Stimulated activated naive CD8-positive, alpha-beta T cell treated with anti-CD3 and anti-CD28 coated beads, Interleukin-15, Interleukin-2, amounts not matched to agents 100 U/mL and 50 U/mL, for 24 hours (primary cell): ENCODE measurements around the gene OR1E1.
"Not testable (repeated sequence)": the region's sequence is repeated elsewhere in the genome, so short reads cannot be mapped to it uniquely, and the experiment has no call there.

ENCODE experiments used
- ATAC-seq: fragments of 150-1000 bp; cut with Tn5 transposase; one replicate; pipeline ENCODE4 v1.10.0; 2021
- DNase-seq: peaks from one replicate; pipeline ENCODE4 v3.0.0; 2021

OR1E1 gene, protein sequence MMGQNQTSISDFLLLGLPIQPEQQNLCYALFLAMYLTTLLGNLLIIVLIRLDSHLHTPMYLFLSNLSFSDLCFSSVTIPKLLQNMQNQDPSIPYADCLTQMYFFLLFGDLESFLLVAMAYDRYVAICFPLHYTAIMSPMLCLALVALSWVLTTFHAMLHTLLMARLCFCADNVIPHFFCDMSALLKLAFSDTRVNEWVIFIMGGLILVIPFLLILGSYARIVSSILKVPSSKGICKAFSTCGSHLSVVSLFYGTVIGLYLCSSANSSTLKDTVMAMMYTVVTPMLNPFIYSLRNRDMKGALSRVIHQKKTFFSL

DNA sequence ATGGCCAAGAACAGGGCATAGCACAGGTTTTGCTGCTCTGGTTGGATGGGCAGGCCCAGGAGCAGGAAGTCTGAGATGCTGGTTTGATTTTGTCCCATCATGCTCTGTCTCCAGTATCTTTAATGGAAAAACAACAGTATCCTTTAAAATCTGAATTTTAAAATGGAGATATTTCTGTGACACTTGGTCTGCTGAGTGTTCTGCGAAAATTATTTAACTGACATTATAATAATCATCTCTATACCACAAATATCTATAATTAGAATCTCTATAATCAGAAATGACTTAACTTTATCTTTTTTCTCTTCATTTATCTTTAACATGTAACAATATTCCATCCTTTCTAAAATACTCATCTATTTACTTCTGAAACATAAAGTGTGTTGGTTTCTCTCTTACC is at the start of gene OR1E1:
Gene OR1E1 (minus strand): TSS at position 101 of the 400 bp plus-strand sequence. CDS start 0 bp downstream, at position 101.
- DNase-seq, result no peak
- ATAC-seq, result no peak

DNA sequence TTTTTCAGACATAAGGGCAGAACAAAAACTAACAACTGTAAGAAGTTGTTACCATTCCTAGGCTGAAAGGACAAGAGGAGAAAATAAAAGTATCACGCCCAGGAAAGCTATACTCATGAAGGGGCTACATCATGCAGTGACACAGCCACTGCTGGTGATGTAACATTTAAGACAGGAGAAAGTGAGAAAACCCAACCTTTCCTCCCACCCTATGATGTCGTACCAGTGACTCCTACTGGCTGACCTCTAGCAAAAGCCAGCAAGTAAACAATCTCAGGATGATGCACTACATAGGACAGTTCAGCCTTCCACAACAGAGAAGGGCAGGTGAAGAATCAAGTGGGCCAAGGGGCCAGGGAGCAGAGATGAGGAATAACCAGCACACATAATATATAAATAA is 49.4 kb upstream of the OR1E1 start:
- no peak for ATAC-seq
- no peak for DNase-seq

DNA sequence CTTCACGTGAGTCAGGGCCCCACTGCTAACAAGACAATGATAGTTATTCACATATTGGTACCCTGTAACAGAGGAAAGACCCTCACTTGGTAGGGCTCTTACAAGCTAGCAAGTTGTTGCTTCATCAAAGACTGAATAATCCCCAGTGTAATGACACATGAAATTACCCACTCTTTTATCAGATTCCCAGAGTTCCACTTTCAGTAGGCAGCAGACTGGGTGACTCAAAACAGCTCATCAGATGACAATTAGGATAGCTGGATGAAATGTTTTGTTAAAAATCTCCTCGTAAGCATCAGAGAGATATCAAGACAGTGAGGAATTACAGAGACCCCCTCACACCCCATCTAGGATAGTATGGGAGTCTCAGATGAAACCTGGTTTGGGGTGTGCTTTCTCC is 42.2 kb upstream of the OR1E1 start:
- no peak for ATAC-seq

DNA sequence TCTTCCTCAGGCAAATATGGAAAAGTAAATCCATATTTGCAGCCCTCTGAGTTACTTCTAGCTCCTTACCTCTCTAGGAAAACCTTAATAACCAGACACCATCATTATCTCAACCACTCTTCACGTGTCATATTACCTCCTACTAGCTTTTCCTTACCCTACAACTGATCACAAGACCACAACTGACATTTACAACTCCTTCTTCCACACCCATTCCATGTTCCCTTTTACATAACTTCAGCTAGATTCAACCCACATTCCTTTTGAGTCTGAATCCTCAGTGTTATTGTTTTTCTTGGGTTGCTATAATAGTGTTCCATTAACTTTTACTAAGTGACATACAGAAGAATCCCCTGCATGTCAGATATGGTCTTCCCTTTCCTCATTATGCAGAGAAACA is 40.2 kb upstream of the OR1E1 start:
- DNase-seq, result no peak
- no peak for ATAC-seq

More for the DNA sequence above, 42.2 kb upstream of the OR1E1 start:
- no peak for DNase-seq

DNA sequence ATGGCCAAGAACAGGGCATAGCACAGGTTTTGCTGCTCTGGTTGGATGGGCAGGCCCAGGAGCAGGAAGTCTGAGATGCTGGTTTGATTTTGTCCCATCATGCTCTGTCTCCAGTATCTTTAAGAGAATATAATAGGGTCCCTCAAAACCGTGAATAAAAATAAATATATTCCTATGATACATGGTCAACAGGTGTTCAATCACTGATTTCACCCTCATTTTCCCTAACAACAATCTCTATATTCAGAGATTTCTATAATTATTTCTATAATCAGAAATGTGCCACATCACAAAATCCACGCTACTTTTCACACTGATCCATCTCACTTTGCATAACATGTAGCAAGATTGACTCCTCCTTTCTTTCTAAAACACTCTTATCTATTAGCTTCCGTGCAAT is 35.5 kb upstream of the OR1E1 start, which contains the start of gene OR1E2:
Gene OR1E2 (minus strand): TSS at position 101 of the 400 bp plus-strand sequence. CDS start 0 bp downstream, at position 101.
- DNase-seq (no peak), ATAC-seq (no peak)

DNA sequence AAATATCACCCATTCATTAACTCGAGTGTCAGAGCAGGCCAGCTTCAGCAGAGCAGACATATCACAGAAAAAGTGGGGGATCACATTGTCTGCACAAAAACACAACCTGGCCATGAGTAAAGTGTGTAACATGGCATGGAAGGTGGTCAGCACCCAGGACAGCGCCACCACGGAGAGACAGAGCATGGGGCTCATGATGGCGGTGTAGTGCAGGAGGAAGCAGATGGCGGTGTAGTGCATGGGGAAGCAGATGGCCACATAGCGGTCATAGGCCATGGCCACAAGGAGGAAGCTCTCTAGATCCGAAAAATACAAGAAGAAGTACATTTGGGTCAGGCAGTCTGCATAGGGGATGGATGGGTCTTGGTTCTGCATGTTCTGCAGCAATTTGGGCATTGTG is 35.0 kb upstream of the OR1E1 start:
- DNase-seq, result peak; percentile 16
- ATAC-seq, result not testable (repeated sequence)

DNA sequence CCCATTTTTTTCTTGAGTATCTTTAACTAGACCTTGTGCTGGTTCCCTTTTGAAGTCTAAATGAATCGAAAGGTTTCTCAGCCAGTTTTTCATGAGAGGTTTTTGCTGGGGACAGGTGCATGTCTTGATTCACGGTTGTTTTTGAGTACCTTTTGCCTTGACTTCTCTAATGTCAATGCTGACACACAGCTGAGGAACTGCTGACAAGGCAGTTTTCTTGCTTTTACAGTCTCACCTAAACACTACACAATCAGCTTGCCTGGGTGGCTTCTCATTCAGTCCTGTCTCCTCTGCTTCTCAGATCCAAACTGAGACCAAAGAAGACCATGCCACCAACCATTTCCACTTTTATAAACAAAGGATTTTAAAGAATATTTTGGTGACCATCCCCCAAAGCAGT is 20.0 kb upstream of the OR1E1 start:
- no peak for ATAC-seq
- DNase-seq, result no peak

DNA sequence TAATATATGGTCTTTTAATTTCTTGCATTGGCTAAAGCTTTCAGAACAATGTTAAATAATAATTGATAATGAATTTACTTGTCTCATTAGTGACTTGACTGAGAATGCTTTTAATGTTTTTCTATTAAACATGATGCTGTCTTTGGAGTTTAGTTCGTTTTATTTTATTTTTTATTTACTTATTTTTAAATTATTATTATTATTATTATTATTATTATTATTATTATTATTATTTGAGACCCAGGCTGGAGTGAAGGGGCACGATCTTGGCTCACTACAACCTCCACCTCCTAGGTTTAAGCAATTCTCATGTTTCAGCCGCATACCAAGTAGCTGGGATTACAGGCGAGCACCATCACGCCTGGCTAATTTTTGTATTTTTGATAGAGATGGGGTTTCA is 17.4 kb upstream of the OR1E1 start:
- ATAC-seq (no peak), DNase-seq (no peak)

DNA sequence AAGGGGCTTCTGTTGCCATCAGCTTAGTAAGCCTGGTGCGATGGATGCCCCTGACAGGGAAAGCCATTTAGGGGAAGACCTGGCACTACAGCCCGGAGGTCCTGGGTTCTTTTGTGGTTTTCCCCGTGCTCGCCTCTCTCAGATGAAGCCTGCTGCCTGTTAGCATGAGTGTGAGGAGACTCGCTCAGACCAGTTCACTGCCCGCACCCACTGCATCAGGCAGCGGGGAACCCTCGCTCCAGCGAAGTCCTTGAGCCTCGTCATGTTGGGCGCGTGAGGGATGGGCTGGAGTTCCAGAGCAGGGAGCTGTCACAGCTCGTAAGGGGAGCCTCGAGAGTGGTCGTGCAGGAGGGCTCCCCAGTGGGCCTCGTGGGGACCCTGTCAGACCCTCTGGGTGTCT is 14.0 kb upstream of the OR1E1 start:
- ATAC-seq, DNase-seq: not testable (repeated sequence)

DNA sequence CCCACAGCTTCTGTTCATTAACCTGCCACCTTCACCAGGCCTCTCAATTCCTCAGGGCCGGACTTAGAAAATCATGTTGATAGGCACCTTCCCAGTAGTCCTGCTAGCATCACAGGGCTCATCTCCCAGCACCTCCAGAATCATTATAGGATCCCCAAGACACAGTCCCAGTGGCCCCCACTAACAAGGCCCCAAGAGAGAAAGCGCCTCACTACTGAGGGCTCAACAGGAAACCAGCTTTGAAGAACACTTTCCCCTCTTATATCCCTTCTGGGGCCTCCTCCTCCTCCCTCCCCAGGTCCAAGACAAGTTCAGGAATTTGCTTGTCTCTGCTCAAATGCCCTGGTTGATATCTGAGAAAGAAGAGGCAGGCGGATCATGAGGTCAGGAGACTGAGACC is 12.9 kb upstream of the OR1E1 start, which contains the start of gene OR3A3:
Gene OR3A3 (plus strand): TSS at position 301 of the 400 bp plus-strand sequence.
- ATAC-seq (no peak), DNase-seq (no peak)

DNA sequence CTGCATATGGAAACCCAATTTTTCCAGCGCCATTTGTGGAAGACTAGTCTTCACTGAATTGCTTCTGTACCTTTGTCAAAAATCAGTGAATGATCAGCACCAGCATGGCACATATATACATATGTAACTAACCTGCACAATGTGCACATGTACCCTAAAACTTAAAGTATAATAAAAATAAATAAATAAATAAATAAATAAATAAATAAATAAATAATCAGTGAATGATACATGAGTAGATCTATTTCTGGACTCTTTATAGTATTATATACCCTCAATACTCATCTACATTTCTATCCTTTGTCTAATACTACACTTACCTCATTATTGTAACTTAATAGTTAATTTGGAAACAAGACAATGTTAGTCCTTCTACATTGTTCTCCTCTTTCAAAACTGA is 5.6 kb upstream of the OR1E1 start:
- not testable (repeated sequence) for DNase-seq, ATAC-seq

DNA sequence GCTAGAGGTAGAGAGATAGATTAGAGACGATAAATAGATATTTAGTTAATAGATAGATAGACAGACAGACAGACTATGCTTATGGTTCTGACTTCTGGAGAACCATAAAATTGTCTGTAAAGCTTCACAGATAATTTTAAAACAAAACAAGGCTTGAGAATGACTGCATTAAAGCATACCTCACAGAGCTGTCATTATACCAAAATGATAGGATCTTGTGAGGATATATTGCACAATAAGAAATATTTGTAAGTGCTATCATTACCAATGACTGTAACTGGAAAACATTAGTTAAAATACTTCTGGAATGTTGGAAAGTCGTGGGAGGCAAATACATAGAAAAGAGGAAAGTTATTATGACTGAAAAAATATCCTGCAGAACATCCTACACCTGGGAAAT is 3.6 kb upstream of the OR1E1 start:
- ATAC-seq (no peak), DNase-seq (no peak)

DNA sequence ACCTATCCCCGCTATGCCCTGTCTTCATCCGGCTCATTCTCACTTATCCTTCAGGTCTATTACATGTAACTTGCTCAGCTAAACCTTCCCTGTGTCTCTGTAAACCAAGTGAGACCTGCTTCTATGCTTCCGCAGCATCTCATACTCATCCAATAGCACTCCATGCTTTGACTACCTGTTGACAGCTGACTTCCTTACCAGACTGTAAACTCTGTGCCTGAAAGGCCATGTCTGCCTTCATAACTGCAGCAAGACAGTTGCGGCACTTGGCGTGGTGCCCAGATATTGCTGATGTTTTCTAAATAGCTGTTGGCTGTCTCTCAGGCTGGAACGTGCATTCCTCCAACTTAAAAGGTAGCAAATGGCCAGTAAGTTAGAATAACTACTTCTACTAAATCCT is 1.8 kb upstream of the OR1E1 start:
- ATAC-seq, result no peak
- no peak for DNase-seq

DNA sequence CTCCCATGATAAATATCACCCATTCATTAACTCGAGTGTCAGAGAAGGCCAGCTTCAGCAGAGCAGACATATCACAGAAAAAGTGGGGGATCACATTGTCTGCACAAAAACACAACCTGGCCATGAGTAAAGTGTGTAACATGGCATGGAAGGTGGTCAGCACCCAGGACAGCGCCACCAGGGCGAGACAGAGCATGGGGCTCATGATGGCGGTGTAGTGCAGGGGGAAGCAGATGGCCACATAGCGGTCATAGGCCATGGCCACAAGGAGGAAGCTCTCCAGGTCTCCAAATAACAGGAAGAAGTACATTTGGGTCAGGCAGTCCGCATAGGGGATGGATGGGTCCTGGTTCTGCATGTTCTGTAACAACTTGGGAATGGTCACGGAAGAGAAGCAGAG is 409 bp downstream of the OR1E1 start:
- DNase-seq, result peak; percentile 6
- ATAC-seq, result not testable (repeated sequence)

DNA sequence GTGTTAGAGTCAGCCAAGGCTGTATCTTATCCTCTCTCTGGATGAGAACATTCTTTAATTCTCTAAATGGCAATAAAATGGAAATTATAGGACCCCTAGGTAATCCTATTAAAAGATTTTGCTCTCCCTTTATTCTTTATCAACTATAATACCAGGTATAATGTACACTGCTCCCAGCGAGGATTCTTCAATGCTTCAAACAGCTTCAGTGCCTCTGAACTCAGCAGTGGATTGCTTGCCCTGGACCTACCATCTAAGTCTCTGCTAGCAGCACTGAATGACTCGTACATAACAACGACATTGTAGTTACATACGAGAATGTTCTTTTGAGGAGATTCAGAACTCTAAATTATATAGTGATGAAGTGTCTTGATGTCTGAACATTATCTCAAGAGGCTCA is 8.4 kb downstream of the OR1E1 start:
- no peak for ATAC-seq
- no peak for DNase-seq

DNA sequence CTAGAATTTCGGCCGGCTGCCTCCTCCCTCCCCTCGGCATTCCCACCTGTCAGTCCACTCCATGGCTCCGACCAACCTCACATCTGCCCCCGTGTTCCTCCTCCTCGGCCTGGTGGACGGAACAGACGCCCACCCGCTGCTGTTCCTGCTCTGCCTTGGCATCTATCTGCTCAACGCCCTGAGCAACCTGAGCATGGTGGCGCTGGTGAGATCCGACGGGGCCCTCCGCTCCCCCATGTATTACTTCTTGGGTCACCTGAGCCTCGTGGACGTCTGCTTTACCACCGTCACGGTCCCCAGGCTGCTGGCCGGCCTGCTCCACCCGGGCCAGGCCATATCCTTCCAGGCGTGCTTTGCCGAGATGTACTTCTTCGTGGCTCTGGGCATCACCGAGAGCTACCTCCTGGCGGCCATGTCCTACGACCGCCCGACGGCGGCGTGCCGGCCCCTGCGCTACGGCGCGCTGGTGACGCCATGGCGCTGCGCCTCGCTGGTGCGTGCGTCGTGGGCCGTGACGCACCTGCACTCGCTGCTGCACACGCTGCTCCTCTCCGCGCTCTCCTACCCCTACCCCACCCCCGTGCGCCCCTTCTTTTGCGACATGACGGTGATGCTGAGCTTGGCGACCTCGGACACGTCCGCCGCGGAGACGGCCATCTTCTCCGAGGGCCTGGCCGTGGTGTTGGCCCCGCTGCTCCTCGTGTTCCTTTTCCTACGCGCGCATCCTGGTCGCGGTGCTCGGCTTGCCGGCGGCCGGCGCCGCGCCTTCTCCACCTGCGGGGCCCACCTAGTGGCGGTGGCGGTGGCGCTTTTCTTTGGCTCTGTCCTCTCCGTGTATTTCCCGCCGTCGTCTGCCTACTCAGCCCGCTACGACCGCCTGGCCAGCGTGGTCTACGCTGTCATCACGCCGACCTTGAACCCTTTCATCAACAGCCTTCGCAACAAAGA is 12.1 kb downstream of the OR1E1 start, which contains the start of gene OR3A2:
Gene OR3A2 (minus strand): TSS at position 440 of the 948 bp plus-strand sequence.
- DNase-seq, result peak; percentile 39
- ATAC-seq, result peak; percentile 98

DNA sequence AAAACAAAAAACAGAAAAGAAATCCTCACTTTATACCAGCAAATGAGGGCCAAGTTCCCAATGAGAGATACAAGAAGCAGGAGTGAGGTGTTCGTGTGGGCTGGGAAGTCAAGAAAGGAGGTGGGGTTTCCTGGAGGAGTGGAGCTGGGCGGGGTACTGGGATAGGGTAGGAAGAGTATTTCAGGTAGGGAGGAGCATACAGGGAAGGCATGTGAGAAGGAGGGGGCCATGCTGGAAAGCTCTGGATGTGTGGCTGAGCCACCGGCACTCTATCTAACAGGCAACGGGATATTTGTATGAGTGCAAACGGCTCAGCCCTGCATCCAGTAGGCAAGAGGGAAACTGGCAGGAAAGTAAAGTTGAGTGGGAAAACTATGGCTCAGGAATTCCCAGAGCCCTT is 16.3 kb downstream of the OR1E1 start:
- no peak for ATAC-seq
- DNase-seq, result no peak

DNA sequence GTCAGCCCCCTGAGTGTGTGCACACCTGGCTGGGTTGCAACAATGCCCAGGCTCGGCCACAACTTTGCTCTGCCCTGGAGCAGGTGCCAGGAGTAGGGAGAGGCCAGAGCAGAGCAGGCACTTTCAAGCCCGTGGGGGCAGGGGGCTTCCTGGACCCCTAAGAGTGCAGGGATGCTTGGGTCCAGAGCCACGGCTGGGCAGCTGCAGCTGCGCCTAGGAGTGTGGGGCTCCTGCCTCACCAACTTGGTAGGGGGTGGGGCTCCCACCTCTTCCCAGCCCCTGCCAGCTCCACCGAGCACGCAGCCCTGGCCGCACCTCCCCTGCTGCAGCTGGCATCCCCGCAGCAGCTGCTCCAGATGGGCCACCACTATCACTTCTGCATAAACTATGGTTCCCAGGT is 19.9 kb downstream of the OR1E1 start:
- DNase-seq, result no peak
- no peak for ATAC-seq

DNA sequence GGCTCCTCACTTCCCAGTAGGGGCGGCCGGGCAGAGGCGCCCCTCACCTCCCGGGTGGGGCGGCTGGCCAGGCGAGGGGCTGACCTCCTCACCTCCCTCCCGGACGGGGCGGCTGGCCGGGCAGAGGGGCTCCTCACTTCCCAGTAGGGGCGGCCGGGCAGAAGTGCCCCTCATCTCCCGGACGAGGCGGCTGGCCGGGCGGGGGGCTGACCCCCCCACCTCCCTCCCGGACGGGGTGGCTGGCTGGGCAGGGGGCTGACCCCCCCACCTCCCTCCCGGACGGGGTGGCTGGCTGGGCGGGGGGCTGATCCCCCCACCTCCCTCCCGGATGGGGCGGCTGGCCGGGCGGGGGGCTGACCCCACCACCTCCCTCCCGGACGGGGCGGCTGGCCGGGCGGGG is 27.0 kb downstream of the OR1E1 start:
- ATAC-seq, result not testable (repeated sequence)

More for the DNA sequence above, 27.0 kb downstream of the OR1E1 start:
- not testable (repeated sequence) for DNase-seq
